OCI-LY7 (cell line): ENCODE data around the gene RNF32. TPM values are rescaled to one million over a fixed set of nuclear protein-coding genes. Genes with fewer than 3 reads are reported as not detected.

Source experiments
- BruUV-seq: library from RNA; stranded (reverse); fragments of 400-500 nt; replicated peaks from 2 replicates; lab custom pipeline; 2021; lab: Mats Ljungman, UMichigan
- CTCF ChIA-PET: fragments of 300-600 bp; sonication (Branson Sonifier 250); formaldehyde crosslinking; loops from one replicate; lab custom pipeline; 2022; ENCODE audit warnings: antibody characterized with exemption; ENCODE audit not compliant: unreplicated experiment; lab: Charles Lee
- POLR2A ChIA-PET: fragments of 300-600 bp; sonication (Branson Sonifier 250); formaldehyde crosslinking; loops from one replicate; lab custom pipeline; 2022; ENCODE audit warnings: antibody characterized with exemption; lab: Charles Lee
- DNase-seq: peaks from one replicate; pipeline ENCODE4 v3.0.0-alpha.2; 2015; ENCODE audit warnings: low spot score
- H2AFZ ChIP-seq: fragments of 200-600 bp; sonication (generic), shearing (Covaris generic); 2 replicates; pipeline ENCODE4 v1.6.1; 2014; ENCODE audit warnings: mild to moderate bottlenecking, antibody characterized with exemption, low read length, moderate library complexity
- H3K27ac ChIP-seq: fragments of 200-600 bp; sonication (generic); 2 replicates; pipeline ENCODE4 v1.5.1; 2014; ENCODE audit warnings: mixed run types, low read depth, mild to moderate bottlenecking, moderate library complexity, low read length, inconsistent platforms; ENCODE audit not compliant: poor library complexity, severe bottlenecking
- H3K36me3 ChIP-seq: fragments of 200-600 bp; sonication (generic); 2 replicates; pipeline ENCODE4 v1.6.1; 2014; ENCODE audit warnings: mild to moderate bottlenecking, antibody characterized with exemption, low read length, moderate library complexity, mixed read lengths; ENCODE audit not compliant: insufficient read depth
- H3K4me1 ChIP-seq: fragments of 200-600 bp; sonication (generic); 2 replicates; pipeline ENCODE4 v1.5.1; 2014; ENCODE audit warnings: mild to moderate bottlenecking, low read length; ENCODE audit not compliant: insufficient read depth, poor library complexity, severe bottlenecking
- H3K4me2 ChIP-seq: fragments of 200-600 bp; sonication (generic); 2 replicates; pipeline ENCODE4 v1.6.1; 2014; ENCODE audit warnings: mild to moderate bottlenecking, low read length
- H3K4me3 ChIP-seq: fragments of 200-600 bp; sonication (generic); 2 replicates; pipeline ENCODE4 v1.5.1; 2014; ENCODE audit warnings: mild to moderate bottlenecking, low read depth, low read length; ENCODE audit not compliant: poor library complexity, severe bottlenecking
- H3K79me2 ChIP-seq: fragments of 200-600 bp; sonication (generic); 2 replicates; pipeline ENCODE4 v1.6.1; 2016; ENCODE audit warnings: low read depth, mild to moderate bottlenecking, low read length, moderate library complexity, mixed read lengths; ENCODE audit not compliant: insufficient read depth
- H3K9me2 ChIP-seq: fragments of 200-600 bp; sonication (generic); 2 replicates; pipeline ENCODE4 v1.6.1; 2016; ENCODE audit warnings: mild to moderate bottlenecking, low read length, mixed read lengths; ENCODE audit not compliant: insufficient read depth
- H3K9me3 ChIP-seq: fragments of 200-600 bp; sonication (generic); 2 replicates; pipeline ENCODE4 v1.6.1; 2014; ENCODE audit warnings: mild to moderate bottlenecking, mixed run types, low read length, mixed read lengths
- H4K20me1 ChIP-seq: fragments of 200-600 bp; sonication (generic); 2 replicates; pipeline ENCODE4 v1.6.1; 2014; ENCODE audit warnings: mild to moderate bottlenecking, antibody characterized with exemption, low read length, moderate library complexity, mixed read lengths; ENCODE audit not compliant: insufficient read depth
- EZH2phosphoT487 ChIP-seq: fragments of 200-600 bp; sonication (generic); IDR thresholded peaks from 2 replicates; pipeline ENCODE4 v1.6.1; 2018; ENCODE audit warnings: low read depth, borderline replicate concordance, mild to moderate bottlenecking, mixed run types, antibody characterized with exemption, low read length, moderate library complexity, mixed read lengths
- intact Hi-C: fragments of 100-400 bp; cut with micrococcal nuclease; formaldehyde crosslinking; loops from one replicate; pipeline ENCODE4 v1.10.0; 2022; ENCODE audit not compliant: unreplicated experiment
- total RNA-seq, 2 experiments: library from RNA; depleted of rRNA in 1 of 2; stranded (reverse); fragments of >200 nt in 1 of 2; shearing (Covaris generic) in 1 of 2; gene quantifications; 2 replicates each; pipeline ENCODE4 v1.2.3, GENCODE V29; 2014 to 2022
- TF ChIP-seq, protein P1 (sequence below): fragments of 200-600 bp; sonication (generic); conservative IDR thresholded peaks from 2 replicates; pipeline ENCODE4 v1.5.1; 2014; ENCODE audit warnings: mild to moderate bottlenecking, antibody characterized with exemption, low read length, moderate library complexity, mixed read lengths

RNF32 gene
- total RNA-seq, 2 experiments from 2014 or later: 3.2 to 3.9 TPM

DNA sequence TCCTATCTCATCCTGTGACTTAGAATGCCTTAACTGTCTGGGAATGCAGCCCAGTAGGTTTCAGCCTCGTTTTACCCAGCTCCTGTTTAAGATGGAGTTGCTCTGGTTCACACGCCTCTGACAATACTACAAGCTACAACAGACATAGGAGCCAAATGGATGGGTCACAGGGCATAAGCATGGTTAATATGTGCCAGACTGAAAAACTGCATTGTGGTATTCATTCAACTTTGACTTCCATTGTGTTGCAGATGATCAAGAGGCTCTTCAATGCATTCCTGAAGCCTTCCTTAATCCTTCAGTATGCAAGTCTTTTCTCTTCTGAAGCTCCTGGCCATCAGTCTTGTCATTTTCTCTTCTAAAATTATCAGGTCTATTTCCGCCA is 20.3 kb upstream of the RNF32 start:
- no peak for DNase-seq
- intact Hi-C loops: no loop called here
- no TSS peak for BruUV-seq
- Histone ChIP-seq H3K9me3 (no peaks in the 10 kb centered on the region), H3K79me2 (no peaks in the 10 kb centered on the region), H3K4me3 (no peak overlapping the region), H4K20me1 (no peaks in the 10 kb centered on the region), H3K9me2 (no peaks in the 10 kb centered on the region), H3K4me2 (no peak overlapping the region), H3K4me1 (no peaks in the 10 kb centered on the region), H3K36me3 (no peaks in the 10 kb centered on the region), H3K27ac (no peak overlapping the region), H2AFZ (no peak overlapping the region)
- TF ChIP-seq EZH2phosphoT487: no peak
- TF ChIP-seq, protein P1, sequence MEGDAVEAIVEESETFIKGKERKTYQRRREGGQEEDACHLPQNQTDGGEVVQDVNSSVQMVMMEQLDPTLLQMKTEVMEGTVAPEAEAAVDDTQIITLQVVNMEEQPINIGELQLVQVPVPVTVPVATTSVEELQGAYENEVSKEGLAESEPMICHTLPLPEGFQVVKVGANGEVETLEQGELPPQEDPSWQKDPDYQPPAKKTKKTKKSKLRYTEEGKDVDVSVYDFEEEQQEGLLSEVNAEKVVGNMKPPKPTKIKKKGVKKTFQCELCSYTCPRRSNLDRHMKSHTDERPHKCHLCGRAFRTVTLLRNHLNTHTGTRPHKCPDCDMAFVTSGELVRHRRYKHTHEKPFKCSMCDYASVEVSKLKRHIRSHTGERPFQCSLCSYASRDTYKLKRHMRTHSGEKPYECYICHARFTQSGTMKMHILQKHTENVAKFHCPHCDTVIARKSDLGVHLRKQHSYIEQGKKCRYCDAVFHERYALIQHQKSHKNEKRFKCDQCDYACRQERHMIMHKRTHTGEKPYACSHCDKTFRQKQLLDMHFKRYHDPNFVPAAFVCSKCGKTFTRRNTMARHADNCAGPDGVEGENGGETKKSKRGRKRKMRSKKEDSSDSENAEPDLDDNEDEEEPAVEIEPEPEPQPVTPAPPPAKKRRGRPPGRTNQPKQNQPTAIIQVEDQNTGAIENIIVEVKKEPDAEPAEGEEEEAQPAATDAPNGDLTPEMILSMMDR: no peak
- CTCF ChIA-PET: no interaction called here
- POLR2A ChIA-PET: no interaction called here

DNA sequence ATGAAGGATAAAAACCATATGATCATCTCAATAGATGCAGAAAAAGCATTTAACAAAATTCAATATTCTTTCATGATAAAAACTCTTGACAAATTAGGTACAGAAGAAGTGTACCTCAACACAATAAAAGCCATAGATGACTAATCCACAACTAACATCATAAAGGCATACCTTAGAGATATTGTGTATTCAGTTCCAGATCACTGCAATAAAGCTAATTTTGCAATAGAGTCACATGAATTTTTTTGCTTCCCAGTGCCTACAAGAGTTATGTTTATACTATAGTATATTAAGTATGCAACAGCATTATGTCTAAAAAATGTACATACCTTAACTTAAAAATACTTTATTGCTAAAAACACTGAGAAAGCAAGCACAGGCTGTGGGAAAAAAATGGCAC is 18.9 kb upstream of the RNF32 start:
- POLR2A ChIA-PET: interaction anchor here (1.4 kb wide), 1 partner anchor 10 kb away, joined by 4 read pairs; no protein-coding TSS in a partner anchor
- Histone ChIP-seq H3K9me3 (no peaks in the 10 kb centered on the region), H3K79me2 (no peaks in the 10 kb centered on the region), H3K27ac (no peak overlapping the region), H2AFZ (no peak overlapping the region), H3K4me1 (no peaks in the 10 kb centered on the region), H3K4me2 (no peak overlapping the region), H3K9me2 (no peaks in the 10 kb centered on the region), H3K36me3 (no peaks in the 10 kb centered on the region), H3K4me3 (no peak overlapping the region), H4K20me1 (no peaks in the 10 kb centered on the region)
- CTCF ChIA-PET: no interaction called here
- BruUV-seq: no TSS peak
- TF ChIP-seq EZH2phosphoT487: no peak
- TF ChIP-seq, protein P1: no peak
- DNase-seq: no peak
- intact Hi-C loops: no loop called here

DNA sequence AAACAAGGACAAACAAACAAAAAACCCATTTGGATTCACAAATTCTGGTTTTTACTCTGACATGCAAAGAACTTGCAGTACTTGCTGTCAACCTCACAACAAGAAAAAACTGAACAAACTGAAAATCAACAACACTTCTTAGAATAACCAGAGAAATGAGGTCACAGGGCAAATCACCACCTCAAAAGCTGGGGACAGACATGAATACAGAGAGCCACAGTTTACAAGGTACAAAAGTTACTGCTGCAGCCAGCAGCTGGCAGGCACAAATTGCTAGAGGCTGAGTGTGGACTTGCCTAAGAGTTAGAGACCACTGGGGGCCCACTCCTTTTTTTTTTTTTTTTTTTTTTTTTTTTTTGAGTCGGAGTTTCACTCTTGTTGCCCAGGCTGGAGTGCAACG is 15.0 kb upstream of the RNF32 start:
- ChIA-PET CTCF (no interaction called here), POLR2A (interaction anchor here (1.4 kb wide), 1 partner anchor 8 kb away, joined by 4 read pairs; no protein-coding TSS in a partner anchor)
- intact Hi-C loops: no loop called here
- Histone ChIP-seq H3K4me2 (no peak overlapping the region), H2AFZ (no peak overlapping the region), H4K20me1 (no peaks in the 10 kb centered on the region), H3K27ac (no peak overlapping the region), H3K79me2 (no peaks in the 10 kb centered on the region), H3K9me2 (no peaks in the 10 kb centered on the region), H3K9me3 (no peaks in the 10 kb centered on the region), H3K4me1 (no peaks in the 10 kb centered on the region), H3K36me3 (no peaks in the 10 kb centered on the region), H3K4me3 (no peak overlapping the region)
- no TSS peak for BruUV-seq
- no peak for DNase-seq
- TF ChIP-seq, protein P1: no peak
- TF ChIP-seq EZH2phosphoT487: no peak
